Measurements from ENCODE around the gene HSPA1B. TPM values are rescaled to one million over a fixed set of nuclear protein-coding genes. Genes with fewer than 3 reads are reported as not detected.

HSPA1B gene
- total and polyA plus RNA-seq, 2 of the 4 experiments (the other 2 are of a cell fraction): 61.1 to 93.6 TPM

- H3K9me3 ChIP-seq (ENCODE audit: control insufficient read depth, insufficient read depth, low read length): no peaks in the 10 kb centered on the region
- WGBS, 2 experiments (ENCODE audit: extremely low coverage in 2 of 2, insufficient read length in 1 of 2): 100% methylated on average over 2 of the region's 20 CpGs; no CpG with 5 or more reads in 1 of the 2 experiments
- no peak overlapping the region for H3K9ac ChIP-seq (ENCODE audit: low read depth, low read length)
- TF ChIP-seq MXI1 (IDR thresholded peaks at IDR 0.05; ENCODE audit: borderline replicate concordance, low read depth, low read length) (no peak), CEBPB (IDR thresholded peaks at IDR 0.05; ENCODE audit: low read depth, low read length) (no peak), RFX5 (IDR thresholded peaks at IDR 0.05; ENCODE audit: low read depth, low read length) (no peak), MAFK (IDR thresholded peaks at IDR 0.05; ENCODE audit: low read depth, low read length) (no peak), MAZ (IDR thresholded peaks at IDR 0.05; ENCODE audit: borderline replicate concordance, low read depth, low read length) (no peak), SMC3 (IDR thresholded peaks at IDR 0.05; ENCODE audit: low read depth, low read length) (no peak), POLR2A (IDR thresholded peaks at IDR 0.05; ENCODE audit: low read depth, low read length) (no peak), RCOR1 (IDR thresholded peaks at IDR 0.05; ENCODE audit: insufficient replicate concordance, low read length) (no peak), USF2 (IDR thresholded peaks at IDR 0.05; ENCODE audit: low read depth, low read length) (no peak), CHD1 (IDR thresholded peaks at IDR 0.05; ENCODE audit: low read depth, low read length) (no peak), ELK1 (IDR thresholded peaks at IDR 0.05; ENCODE audit: borderline replicate concordance, low read depth, low read length) (no peak), FOS (IDR thresholded peaks at IDR 0.05; ENCODE audit: low read depth, low read length) (no peak), NFE2L2 (IDR thresholded peaks at IDR 0.05; ENCODE audit: low read depth, low read length) (no peak), BHLHE40 (IDR thresholded peaks at IDR 0.05; ENCODE audit: low read depth, low read length) (no peak)
- TF ChIP-seq, protein P1, sequence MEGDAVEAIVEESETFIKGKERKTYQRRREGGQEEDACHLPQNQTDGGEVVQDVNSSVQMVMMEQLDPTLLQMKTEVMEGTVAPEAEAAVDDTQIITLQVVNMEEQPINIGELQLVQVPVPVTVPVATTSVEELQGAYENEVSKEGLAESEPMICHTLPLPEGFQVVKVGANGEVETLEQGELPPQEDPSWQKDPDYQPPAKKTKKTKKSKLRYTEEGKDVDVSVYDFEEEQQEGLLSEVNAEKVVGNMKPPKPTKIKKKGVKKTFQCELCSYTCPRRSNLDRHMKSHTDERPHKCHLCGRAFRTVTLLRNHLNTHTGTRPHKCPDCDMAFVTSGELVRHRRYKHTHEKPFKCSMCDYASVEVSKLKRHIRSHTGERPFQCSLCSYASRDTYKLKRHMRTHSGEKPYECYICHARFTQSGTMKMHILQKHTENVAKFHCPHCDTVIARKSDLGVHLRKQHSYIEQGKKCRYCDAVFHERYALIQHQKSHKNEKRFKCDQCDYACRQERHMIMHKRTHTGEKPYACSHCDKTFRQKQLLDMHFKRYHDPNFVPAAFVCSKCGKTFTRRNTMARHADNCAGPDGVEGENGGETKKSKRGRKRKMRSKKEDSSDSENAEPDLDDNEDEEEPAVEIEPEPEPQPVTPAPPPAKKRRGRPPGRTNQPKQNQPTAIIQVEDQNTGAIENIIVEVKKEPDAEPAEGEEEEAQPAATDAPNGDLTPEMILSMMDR (conservative IDR thresholded peaks at IDR 0.05; ENCODE audit: low read depth, low read length): no peak
- H3K4me1 ChIP-seq (ENCODE audit: control insufficient read depth, insufficient read depth, low read length): peaks cover 10% of the 10 kb centered on the region
- no peak overlapping the region for H2BK120ac ChIP-seq (ENCODE audit: low read depth, low read length)
- no peak overlapping the region for H3K4ac ChIP-seq (ENCODE audit: low read depth, low read length)
- H2AK5ac ChIP-seq (ENCODE audit: low read depth, low read length): no peak overlapping the region
- intact Hi-C loops (cut with micrococcal nuclease) (no loop called here), dilution Hi-C loops (cut with HindIII; ENCODE audit: low sequenced_read_pairs, unreplicated experiment) (no loop called here), in situ Hi-C loops (cut with MboI; ENCODE audit: low sequenced_read_pairs) (no loop called here)
- no peak overlapping the region for H3K23ac ChIP-seq (ENCODE audit: low read depth, low read length)
- DNase-seq (no peak), ATAC-seq (ENCODE audit: low read depth) (no peak)
- no peak overlapping the region for H4K91ac ChIP-seq (ENCODE audit: insufficient read depth, low read depth, low read length)
- no peak overlapping the region for H2AK9ac ChIP-seq (replicated peaks; ENCODE audit: low read depth, low read length, poor library complexity)
- H4K8ac ChIP-seq (ENCODE audit: low read depth in 2 of 2, low read length in 2 of 2): no peak overlapping the region
- no peak overlapping the region for H3K18ac ChIP-seq (ENCODE audit: low read depth, low read length)
- H3K27ac ChIP-seq (ENCODE audit: insufficient read depth, low read length): no peak overlapping the region
- H4K20me1 ChIP-seq (ENCODE audit: insufficient read depth, low read length): no peaks in the 10 kb centered on the region
- no peak overlapping the region for H4K5ac ChIP-seq (ENCODE audit: low read depth, low read length)
- POLR2A ChIA-PET (ENCODE audit: unreplicated experiment): no interaction called here
- no TSS peak for BruUV-seq (replicated peaks)
- H2BK15ac ChIP-seq (ENCODE audit: low read depth, low read length): no peak overlapping the region
- no peak overlapping the region for H3K4me3 ChIP-seq (ENCODE audit: insufficient read depth, low read depth, low read length)
- H3K9me1 ChIP-seq (ENCODE audit: insufficient read depth, low read length): 0 out of 2 replicates have a peak, but pooled peaks cover 8% of the 10 kb centered on the region
- CTCF ChIA-PET: interaction anchor here (1.4 kb wide), 1 partner anchor 11 kb away, joined by 3 read pairs; no protein-coding TSS in a partner anchor
- H2AFZ ChIP-seq (replicated peaks; ENCODE audit: low read length, poor library complexity): no peak overlapping the region
- no peak overlapping the region for H3K4me2 ChIP-seq (ENCODE audit: low read depth, low read length)
- no peak overlapping the region for H2BK5ac ChIP-seq (ENCODE audit: low read depth, low read length, poor library complexity, severe bottlenecking)
- no peak overlapping the region for H2BK20ac ChIP-seq (ENCODE audit: low read depth, low read length)
- H3K79me1 ChIP-seq (ENCODE audit: low read depth in 1 of 2, low read length in 2 of 2): peaks cover 0 to 8% of the 10 kb centered on the region in 2 experiments; a peak in 1 of 4 replicates
- no peak overlapping the region for H3K14ac ChIP-seq (replicated peaks; ENCODE audit: low read depth, low read length)
- H3K27me3 ChIP-seq (ENCODE audit: control insufficient read depth, insufficient read depth, low read length): no peaks in the 10 kb centered on the region
- H3K56ac ChIP-seq (ENCODE audit: extremely low read depth, insufficient read depth, low read length): no peak overlapping the region
- H3K36me3 ChIP-seq (ENCODE audit: control insufficient read depth, insufficient read depth, low read length): peaks cover 67% of the 10 kb centered on the region
Observed at GRCh38 chr6:31780507-31781243, 46.9 kb upstream of the HSPA1B start.

All from IMR-90 (cell line).